GM12891 (cell line): Measurements from ENCODE around the gene ZNF599. TPM values are rescaled to one million over a fixed set of nuclear protein-coding genes. Genes with fewer than 3 reads are reported as not detected.
"Not testable (repeated sequence)": the region's sequence is repeated elsewhere in the genome, so short reads cannot be mapped to it uniquely, and the experiment has no call there.

Experiments
- DNase-seq: peaks from one replicate; pipeline ENCODE4 v3.0.0; 2011; ENCODE audit warnings: low spot score; ENCODE audit not compliant: insufficient read length
- FAIRE-seq: peaks from 2 replicates; lab custom pipeline; 2011; peaks lifted over from hg19 to GRCh38; lab: Jason Lieb, UNC
- PAX5 ChIP-seq: IDR thresholded peaks from 2 replicates; pipeline ENCODE4 v1.6.1; 2011; ENCODE audit warnings: low read length, moderate library complexity, mild to moderate bottlenecking; ENCODE audit not compliant: insufficient read depth, severe bottlenecking
- POLR2A ChIP-seq: IDR thresholded peaks from 2 replicates; pipeline ENCODE4 v1.6.1; 2011; ENCODE audit warnings: low read depth, low read length, control low read depth
- POLR2AphosphoS5 ChIP-seq: IDR thresholded peaks from 2 replicates; pipeline ENCODE4 v1.6.1; 2011; ENCODE audit warnings: low read depth, low read length, control low read depth
- POU2F2 ChIP-seq: IDR thresholded peaks from 2 replicates; pipeline ENCODE4 v1.6.1; 2011; ENCODE audit warnings: low read depth, mild to moderate bottlenecking, control low read depth, low read length, moderate library complexity
- SPI1 ChIP-seq: IDR thresholded peaks from 2 replicates; pipeline ENCODE4 v1.6.1; 2011; ENCODE audit warnings: low read depth, low read length, control low read depth
- TAF1 ChIP-seq: IDR thresholded peaks from 2 replicates; pipeline ENCODE4 v1.6.1; 2011; ENCODE audit warnings: low read depth, low read length, control low read depth
- polyA plus RNA-seq: library from polyadenylated mRNA; unstranded; fragments of >200 nt; gene quantifications from one replicate; pipeline ENCODE4 v1.2.1, GENCODE V29; 2012; ENCODE audit warnings: low read depth, missing spikeins, inconsistent platforms; ENCODE audit not compliant: missing spikeins

The ZNF599 gene
- 2.2 TPM for polyA plus RNA-seq

DNA sequence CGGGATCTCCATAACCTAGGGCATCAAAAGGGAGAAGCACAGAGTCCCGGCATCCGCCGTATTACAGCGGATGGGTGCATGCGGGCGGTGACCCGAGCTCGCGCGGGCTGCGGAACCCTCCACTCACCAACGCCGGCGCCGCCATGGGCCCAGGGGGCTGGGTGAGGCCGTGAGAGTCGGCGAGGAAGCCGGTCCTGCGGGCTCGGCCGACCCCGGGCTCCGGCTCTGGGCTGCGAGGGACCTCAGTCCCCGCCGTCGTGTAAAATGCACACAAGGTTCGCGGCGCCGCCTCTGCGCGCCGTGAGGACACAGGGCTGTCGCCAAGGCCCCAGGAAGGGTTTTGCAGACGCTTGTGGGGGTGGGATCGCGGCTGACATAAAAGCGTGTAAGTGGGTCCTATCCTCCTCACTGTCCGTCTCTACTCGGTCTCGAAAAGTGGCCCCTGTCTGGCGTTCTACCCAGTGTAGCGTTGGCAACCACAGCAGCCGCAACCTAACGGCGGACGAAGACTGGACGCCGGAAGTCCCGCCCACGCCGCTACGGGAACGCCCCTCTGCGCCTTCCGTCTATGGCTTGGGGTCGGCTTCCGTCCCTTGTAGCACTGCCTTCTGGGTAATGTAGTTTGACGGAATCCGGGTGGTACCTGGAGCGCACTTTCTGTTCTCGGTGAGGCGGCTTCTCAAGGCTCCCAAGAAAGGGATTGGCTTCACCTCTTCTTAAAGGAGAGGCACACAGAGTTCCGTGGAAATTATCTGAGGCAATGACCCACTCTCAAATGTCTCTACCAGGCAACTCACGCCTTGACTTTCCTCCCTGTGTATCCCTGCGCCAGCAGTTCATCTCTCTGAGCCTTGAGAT lies at the start of gene ZNF599:
TSS of gene ZNF599 (minus strand) at position 519 of the 858 bp plus-strand sequence. CDS start at position 145, 374 bp downstream.
- DNase-seq (peak; percentile 80), FAIRE-seq (peak; percentile 96)
- TF ChIP-seq TAF1 (no peak), SPI1 (0 out of 2 replicates have a peak, but pooled peaks have one; percentile 13), POU2F2 (peak; percentile 70; the same call in 1 of the 2 replicates)

DNA sequence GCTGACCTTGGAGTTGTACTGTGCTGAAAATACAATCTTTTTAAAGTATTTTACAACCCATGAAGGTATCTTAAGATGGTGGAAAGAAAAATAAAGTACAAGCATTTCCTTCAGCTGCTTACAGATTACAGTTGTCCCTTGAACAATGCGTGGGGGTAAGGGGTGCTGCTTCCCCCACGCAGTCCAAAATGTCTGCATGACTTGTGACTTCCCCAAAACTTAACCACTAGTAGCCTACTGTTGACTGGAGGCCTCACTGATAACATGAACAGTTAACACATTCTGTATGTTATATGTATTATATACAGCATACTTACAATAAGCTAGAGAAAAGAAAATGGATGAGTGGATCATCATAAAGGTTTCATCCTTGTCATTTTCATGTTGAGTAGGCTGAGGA lies 45.3 kb upstream of the ZNF599 start:
- DNase-seq (no peak), FAIRE-seq (no peak)
- no peak for TF ChIP-seq POLR2AphosphoS5
- TF ChIP-seq PAX5 = no peak
- no peak for TF ChIP-seq SPI1
- TF ChIP-seq POU2F2 = no peak
- no peak for TF ChIP-seq POLR2A
- no peak for TF ChIP-seq TAF1

GRCh38 chr19:34816708-34817107 lies 43.7 kb upstream of the ZNF599 start:
- TF ChIP-seq SPI1 (no peak), TAF1 (no peak), POLR2AphosphoS5 (no peak), POU2F2 (no peak), POLR2A (no peak), PAX5 (no peak)
- FAIRE-seq (no peak), DNase-seq (no peak)

- DNase-seq (no peak), FAIRE-seq (no peak)
- no peak for TF ChIP-seq POLR2A
- no peak for TF ChIP-seq SPI1
- no peak for TF ChIP-seq PAX5
- TF ChIP-seq TAF1 = no peak
- no peak for TF ChIP-seq POLR2AphosphoS5
- TF ChIP-seq POU2F2 = no peak
These were observed 35.6 kb upstream of the ZNF599 start for GRCh38 chr19:34808566-34808965.

DNA sequence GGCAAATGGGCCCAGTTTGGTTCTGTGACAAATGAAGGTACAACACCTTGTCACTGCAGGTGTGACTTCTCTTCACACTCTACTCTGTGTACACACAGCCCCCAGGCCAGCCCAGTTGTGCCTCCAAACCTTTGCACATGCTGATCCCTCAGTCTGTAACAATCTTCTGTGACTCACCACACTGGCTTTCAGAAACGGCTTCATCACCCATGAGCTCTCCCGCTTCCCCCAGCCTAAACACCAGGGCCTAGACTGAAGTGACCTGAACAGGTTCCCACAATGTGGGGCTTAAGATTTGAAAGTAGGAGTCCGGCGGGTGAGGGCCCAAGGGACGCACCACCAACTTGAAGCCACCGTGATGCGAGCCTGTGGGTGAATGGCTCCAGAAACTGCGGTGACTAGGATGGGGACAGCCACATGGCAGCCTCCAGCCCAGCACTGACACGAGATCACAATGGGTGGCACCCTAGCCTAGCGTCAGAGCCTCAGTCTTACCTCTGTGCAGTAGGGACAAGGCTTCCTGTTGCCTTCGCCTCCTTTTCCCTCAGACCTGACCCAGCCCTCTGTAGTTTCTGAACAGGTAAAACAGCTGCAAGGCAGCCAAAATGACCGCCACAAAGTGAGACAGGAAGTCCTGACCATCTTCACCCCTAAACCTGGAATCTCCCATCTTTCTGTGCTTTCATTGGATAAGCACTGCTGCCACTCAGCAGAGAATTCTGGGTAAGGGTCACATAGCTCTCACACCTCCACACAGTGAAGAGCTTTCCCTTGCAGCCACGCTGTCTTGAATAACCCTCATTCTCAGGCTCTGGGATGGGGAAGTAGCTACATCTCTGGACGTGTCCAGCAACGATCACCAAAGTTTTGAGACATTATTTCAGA lies 34.2 kb upstream of the ZNF599 start:
- FAIRE-seq (no peak), DNase-seq (no peak)
- TF ChIP-seq PAX5 (no peak), SPI1 (no peak), TAF1 (no peak), POLR2AphosphoS5 (no peak)

GRCh38 chr19:34804115-34804514 lies 31.1 kb upstream of the ZNF599 start:
- TF ChIP-seq POLR2A = no peak
- TF ChIP-seq PAX5 = no peak
- TF ChIP-seq SPI1 = no peak
- TF ChIP-seq TAF1 = no peak
- TF ChIP-seq POU2F2 = no peak
- DNase-seq (no peak), FAIRE-seq (no peak)

- DNase-seq, FAIRE-seq: not testable (repeated sequence)
These were observed 23.9 kb upstream of the ZNF599 start for GRCh38 chr19:34796953-34797352.

DNA sequence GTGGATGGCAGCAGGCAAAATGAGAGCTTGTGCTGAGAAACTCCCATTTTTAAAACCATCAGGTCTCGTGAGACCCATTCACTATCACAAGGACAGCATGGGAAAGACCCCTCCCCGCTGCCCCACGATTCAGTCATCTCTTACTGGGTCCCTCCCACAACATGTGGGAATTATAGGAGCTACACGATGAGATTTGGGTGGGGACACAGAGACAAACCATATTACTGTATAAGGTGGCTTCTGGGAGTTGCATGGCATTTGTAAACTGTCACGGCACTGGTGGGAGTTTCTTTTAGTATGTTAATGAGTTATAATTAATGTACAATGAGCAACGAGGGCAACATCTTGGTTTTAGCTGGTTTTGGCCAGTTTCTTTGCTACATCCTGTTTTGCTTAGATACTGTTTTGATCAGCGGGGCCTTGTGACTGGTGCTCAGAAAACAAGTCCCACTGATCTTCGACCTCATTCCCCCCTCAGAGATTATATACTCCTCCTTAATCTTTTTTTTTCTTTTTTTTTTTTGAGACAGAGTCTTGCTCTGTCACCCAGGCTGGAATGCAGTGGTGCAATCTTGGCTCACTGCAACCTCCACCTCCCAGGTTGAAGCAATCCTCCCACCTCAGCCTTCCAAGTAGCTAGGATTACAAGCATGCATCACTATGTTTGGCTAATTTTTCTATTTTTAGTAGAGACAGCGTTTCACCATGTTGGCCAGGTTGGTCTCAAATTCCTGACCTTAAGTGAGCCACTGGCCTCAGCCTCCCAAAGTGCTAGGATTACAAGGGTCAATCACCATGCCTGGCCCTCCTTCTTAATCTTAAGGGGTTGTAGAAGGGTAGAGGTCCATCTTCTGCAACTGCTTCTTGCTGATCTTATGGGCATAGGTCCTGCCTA lies 21.3 kb upstream of the ZNF599 start:
- DNase-seq = no peak
- TF ChIP-seq POU2F2 (no peak), POLR2A (no peak), TAF1 (no peak), PAX5 (no peak), SPI1 (no peak), POLR2AphosphoS5 (no peak)
- FAIRE-seq = no peak

DNA sequence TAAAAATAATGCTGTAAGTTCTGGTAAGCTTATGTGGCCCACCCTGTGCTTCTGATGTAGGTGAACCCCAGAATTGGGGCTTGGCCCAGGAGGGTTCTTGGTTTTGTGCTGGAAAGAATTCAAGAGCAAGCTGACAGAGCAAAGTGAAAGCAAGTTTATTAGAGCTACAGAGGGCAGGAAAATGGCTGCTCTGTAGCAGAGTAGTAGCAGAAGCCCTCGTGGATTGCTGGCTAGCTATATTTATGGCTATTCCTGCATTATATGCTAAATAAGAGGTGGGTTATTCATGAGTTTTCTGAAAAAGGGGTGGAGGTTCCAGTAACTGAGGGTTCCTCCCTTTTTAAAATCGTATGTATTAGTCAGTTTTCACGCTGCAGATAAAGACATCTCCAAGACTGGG lies 20.6 kb upstream of the ZNF599 start:
- FAIRE-seq = no peak

More for the DNA sequence above, 20.6 kb upstream of the ZNF599 start:
- no peak for DNase-seq
- TF ChIP-seq PAX5 (no peak), TAF1 (no peak), POLR2AphosphoS5 (no peak), SPI1 (no peak), POLR2A (no peak), POU2F2 (no peak)
